Fibroblast of the conjunctiva (primary cell): Measurements from ENCODE around the gene FDXR.

Experiments used
- DNase-seq: peaks from one replicate; pipeline ENCODE4 v3.0.0-alpha.2; 2010; ENCODE audit warnings: low read depth

Gene FDXR

DNA sequence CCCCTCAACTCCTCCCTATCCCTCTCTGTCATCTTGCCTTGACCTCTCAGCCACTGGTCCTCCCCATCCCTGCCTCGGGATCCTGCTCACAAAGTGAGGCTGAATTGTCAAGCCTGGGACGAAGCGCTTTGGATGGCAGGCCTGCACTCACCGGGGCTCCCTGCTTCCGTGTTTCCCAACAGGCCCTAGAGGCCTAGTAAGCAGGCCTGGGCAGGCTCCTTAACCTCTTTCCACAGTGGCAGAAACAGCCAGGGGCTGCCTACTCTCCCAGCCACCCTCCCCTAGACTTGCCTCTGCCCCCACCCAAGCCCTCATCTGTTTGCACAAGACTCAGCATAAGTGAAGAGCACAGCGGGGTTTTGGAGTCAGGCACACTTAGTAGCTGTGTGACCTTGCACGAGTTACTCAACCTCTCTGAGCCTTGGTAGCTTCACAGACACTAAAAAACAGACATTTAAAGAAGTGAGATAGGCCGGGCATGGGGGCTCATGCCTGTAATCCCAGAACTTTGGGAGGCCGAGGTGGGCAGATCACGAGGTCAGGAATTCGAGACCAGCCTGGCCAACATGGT is 25.7 kb upstream of the FDXR start:
- DNase-seq: no peak

DNA sequence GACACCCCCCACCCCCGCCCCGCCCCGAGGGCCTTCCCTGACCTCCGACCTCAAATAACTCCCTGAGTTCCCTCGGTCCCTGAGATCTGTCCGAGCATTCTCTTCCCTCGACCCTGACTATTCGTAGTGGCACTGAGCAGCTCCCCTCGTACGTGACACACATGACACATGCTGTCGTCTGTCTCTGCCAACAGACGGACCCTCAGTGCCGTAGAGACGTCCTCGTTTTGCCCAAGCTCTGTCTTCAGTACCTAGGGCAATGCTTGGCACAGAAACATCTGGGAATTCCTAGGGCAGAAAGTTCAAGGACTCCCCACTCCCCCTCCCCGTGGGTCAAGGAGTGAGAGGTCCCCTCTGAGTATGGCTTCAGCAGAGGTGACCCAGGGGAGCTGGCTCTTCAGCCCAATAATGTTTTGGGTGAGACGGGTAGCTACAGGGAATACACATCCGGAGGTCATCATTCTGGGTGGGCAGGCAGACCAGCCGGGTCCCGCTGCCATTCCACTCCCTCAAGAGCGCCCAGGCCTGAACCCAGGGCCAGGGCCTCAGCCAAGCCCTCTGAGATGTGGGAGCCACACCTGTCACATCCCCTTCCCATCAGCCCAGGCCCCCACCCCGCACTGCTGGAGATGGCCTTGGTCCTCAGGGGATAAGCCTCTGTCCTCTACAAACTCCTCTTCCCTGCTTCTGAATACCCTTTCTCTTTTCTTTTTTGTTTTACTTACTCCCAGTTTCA is 21.3 kb upstream of the FDXR start:
- DNase-seq: no peak

- no peak for DNase-seq
Measured at GRCh38 chr17:74892974-74893911, 20.4 kb upstream of the FDXR start, which contains the start of gene FADS6. Gene FADS6 (minus strand): TSS chr17:74893633. CDS start chr17:74893595, 38 bp downstream.

- no peak for DNase-seq
Measured at GRCh38 chr17:74892013-74892841, 19.4 kb upstream of the FDXR start.

DNA sequence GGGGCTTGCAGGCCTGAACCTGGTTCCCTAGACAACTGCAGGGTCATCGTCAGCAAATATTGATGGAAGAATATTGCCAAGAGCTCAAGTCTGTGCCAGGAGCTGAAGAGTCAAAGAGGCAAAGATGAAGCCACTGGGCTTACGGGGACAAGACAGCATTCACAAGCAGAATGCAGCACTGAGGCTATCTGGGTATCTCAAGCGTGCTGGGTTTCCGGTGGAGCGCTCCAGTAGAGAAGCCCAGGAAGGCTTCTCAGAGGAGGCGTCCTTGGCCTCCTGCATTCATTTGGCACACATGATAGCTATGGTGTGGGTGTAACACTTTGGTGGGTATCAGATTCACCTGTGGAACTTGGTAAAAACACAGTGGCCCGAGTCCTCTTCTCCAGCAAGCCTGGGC is 17.8 kb upstream of the FDXR start:
- DNase-seq: no peak

GRCh38 chr17:74888469-74888868 is 15.7 kb upstream of the FDXR start:
- no peak for DNase-seq

- DNase-seq: no peak
Measured at GRCh38 chr17:74883241-74883745, 10.5 kb upstream of the FDXR start.

DNA sequence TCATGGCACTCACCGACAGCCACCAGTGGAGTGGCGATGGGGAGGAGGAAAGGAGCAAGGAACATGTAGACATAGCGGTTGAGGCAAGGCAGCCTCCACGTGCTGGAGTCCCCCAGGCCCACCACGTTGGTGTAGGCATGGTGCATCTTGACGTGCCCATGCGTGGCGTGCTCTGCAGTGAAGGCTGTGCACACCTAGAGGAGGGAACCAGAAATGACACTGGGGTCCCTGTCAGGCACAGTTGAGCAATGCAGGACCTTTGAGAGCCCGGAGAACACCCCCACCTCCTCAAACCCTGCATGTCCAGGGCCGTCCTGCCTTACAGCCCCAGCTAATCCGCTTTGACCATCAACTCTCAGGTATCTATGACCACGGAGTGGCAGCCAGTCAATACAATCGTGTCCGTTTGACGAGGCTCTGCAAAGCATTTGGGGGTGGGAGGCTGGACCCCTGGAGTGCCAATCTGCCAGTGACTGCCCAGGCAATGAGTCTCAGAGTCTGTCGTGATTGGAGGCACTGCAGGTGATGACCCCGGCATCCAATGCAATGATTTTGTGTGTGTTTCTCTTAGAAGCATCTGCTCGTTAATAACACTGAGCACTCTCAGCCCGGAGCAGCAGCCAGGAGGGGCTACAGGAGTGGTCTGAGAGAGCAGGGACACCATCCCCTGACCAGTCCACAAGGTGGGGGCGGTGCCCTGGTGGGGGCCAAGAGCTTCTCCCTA is 9.9 kb upstream of the FDXR start:
- no peak for DNase-seq

DNA sequence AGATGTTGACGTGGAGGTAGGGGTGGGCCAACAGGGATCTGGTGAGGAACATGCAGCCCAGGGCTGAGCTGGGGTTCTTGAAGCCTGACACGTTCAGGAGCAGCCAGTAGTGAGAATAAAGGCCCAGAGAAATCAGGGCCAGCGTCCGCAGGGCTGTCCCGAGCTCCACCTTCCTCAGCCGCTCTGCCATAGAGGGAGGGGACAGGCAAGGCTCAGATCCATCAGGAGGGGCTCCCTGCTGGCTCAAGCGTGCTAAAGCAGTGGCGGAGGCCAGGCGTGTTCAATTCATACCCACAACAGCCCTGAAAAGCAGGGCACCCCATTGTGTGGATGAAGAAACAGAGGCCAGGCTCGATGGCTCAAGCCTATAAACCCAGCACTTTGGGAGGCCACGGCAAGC is 8.3 kb upstream of the FDXR start:
- DNase-seq: no peak

DNA sequence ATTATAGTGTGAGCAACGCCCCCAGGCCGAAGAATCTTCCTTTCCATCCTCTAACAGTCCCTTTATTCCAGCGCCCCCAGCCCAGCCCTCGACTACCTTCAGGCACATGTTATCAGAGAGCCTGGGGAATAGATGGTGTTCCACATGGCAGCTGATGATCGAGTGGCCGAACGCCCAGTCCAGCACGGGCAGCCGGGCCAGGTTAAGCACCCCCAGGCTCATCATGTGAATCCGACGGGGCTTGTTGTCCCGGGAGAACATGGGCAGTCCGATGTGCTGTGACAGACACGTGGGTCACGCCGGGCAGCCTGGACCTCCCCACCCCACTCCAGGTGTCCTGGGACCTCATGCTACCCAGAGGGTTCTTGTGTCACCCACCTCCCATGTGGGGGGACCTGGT is 6.5 kb upstream of the FDXR start:
- DNase-seq: no peak

- no peak for DNase-seq
Measured at GRCh38 chr17:74878658-74879057, 5.9 kb upstream of the FDXR start.

- DNase-seq: no peak
Measured at GRCh38 chr17:74877592-74878548, 5.1 kb upstream of the FDXR start.

GRCh38 chr17:74875977-74876593 is 3.3 kb upstream of the FDXR start:
- DNase-seq: no peak

DNA sequence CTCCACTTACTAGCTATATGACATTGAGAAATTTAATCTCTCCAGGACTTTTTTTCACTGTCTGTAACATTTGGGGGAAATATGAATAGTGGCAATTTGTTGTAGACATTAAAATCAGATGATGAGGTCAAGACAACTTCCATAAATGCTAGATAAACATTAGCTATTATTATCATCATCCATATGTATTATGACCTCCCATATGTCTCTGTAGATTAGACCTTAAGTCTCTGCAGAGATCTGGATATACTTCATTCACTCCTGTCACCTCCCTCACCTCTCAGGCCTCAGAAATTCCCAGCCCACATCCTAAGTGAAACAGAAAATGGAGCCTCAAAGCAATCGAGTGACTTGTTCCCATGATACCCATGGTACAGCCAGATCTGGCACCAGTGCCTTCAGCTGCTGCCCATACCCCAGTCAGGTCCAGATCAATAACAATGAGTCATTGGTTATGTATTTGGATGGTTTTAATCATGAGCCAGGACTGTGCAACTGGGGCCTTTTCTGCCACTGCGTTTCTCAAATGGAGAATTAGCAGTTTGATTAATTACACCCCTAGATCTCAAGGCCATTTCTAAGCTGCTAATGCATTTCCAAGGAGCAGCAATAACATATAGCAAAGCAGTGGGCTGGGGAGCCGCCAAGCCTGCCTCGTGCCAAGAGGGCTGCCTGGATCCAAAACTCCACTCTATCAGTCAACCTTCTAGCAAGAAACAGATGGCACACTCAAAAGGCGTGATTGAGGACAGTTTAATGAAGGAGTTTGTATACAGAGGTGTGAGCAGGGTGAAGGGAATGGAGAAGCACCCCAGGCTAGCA is 2.6 kb upstream of the FDXR start:
- no peak for DNase-seq

GRCh38 chr17:74874615-74875037 is 1.8 kb upstream of the FDXR start:
- no peak for DNase-seq

DNA sequence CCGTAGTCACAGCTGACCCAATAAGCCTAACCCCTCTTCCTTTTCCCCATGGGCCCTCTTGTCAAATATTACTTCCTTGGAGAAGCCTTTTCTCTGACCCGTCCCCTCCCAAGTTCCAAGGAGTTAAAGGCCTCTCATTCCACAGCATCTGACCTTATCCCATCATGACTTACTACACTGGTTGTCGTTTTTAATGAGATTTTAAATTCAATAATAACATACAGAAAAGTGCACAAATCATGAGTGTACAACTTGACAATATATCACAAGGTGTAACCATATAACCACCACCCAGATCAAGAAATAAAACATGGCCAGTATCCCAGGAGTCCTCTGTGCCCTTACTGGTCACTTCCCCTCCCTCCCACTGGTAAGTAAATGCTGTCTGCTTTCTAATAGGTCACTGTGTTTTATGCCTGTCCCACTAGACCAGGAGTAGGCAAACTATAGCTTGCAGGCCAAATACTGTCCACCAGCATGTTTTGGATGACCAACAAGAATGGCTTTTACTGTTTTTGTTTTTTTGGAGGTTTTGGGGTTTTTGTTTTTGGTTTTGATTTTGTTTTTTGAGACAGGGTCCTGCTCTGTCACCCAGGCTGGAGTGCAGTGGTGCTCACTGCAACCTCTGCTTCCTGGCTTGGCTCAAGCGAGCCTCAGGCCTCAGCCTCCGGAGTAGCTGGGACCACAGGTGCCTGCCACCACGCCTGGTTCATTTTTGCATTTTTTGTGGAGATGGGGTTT is 1.2 kb upstream of the FDXR start:
- no peak for DNase-seq

- peak; percentile 100 for DNase-seq
Measured at GRCh38 chr17:74873037-74873873, 461 bp upstream of the FDXR start.
